Suprapubic skin (tissue), 4 donors: ENCODE data around the gene ZNF860. TPM values are rescaled to one million over a fixed set of nuclear protein-coding genes. Genes with fewer than 3 reads are reported as not detected.

ENCODE experiments used
- DNase-seq, 2 donors: peaks; one replicate each; pipeline ENCODE4 v3.0.0-alpha.2; 2019; ENCODE audit warnings: low spot score in 2 of 2
- H3K27ac ChIP-seq: fragments of 200-600 bp; sonication (generic); one replicate; pipeline ENCODE4 v1.5.1; 2019
- H3K27me3 ChIP-seq: fragments of 200-600 bp; sonication (generic); one replicate; pipeline ENCODE4 v1.5.1; 2019
- H3K36me3 ChIP-seq: fragments of 200-600 bp; sonication (generic); one replicate; pipeline ENCODE4 v1.5.1; 2019
- H3K4me1 ChIP-seq: fragments of 200-600 bp; sonication (generic); one replicate; pipeline ENCODE4 v1.5.1; 2019
- H3K4me3 ChIP-seq: fragments of 200-600 bp; sonication (generic); one replicate; pipeline ENCODE4 v1.5.1; 2019; ENCODE audit warnings: mild to moderate bottlenecking
- H3K9me3 ChIP-seq: fragments of 200-600 bp; sonication (generic); one replicate; pipeline ENCODE4 v1.5.1; 2019
- EP300 ChIP-seq: sonication (generic); formaldehyde crosslinking; IDR thresholded peaks from one replicate; pipeline ENCODE4 v1.6.1; 2017; ENCODE audit warnings: antibody characterized with exemption
- POLR2A ChIP-seq, 2 donors: fragments of 450-650 bp; IDR thresholded peaks; one replicate each; pipeline ENCODE4 v1.6.1; 2017; ENCODE audit warnings: antibody characterized with exemption in 2 of 2, mild to moderate bottlenecking in 2 of 2, moderate library complexity in 2 of 2
- POLR2AphosphoS5 ChIP-seq, 3 donors: sonication (generic); formaldehyde crosslinking; IDR thresholded peaks; one replicate each; pipeline ENCODE4 v1.6.1; 2017; ENCODE audit warnings: antibody characterized with exemption in 3 of 3
- WGBS: methylation state at CpG from one replicate; pipeline ENCODE4 v1.1.5; 2018; 5-methylcytosine and 5-hydroxymethylcytosine counted together
- total RNA-seq, 4 donors: library from RNA; depleted of rRNA; stranded (reverse); fragments of >200 nt; gene quantifications; one replicate each; pipeline ENCODE4 v1.1.0, GENCODE V29; 2016
- TF ChIP-seq, protein P1 (sequence below), 2 donors: fragments of 200-600 bp in 1 of 2; fragments of 450-650 bp in 1 of 2; sonication (generic) in 1 of 2; IDR thresholded peaks; one replicate each; pipeline ENCODE4 v1.5.1; 2016 to 2019; ENCODE audit warnings: antibody characterized with exemption in 2 of 2, mild to moderate bottlenecking in 1 of 2, moderate library complexity in 1 of 2

ZNF860 gene
- total RNA-seq, 4 donors from 2014 or later, result 1.2 to 3.4 (median 1.7) TPM

DNA sequence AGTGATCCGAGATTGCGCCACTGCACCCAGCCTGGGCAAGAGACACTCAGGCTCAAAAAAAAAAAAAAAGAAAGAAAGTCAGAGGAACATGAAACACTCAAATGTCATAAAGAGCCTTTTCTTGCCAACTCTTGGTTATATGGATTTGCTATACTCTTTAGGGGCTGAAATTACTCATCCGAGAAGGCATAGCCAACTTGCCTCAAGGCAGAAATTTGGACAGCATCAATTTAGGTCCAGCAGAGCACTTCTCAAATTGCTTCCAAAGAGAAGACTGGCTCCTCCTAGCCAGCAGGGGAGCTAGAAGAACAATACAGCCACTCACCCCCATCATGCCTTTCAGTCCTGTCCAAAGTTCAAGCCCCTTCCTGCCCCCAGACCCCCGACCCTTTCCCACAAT lies 44.3 kb upstream of the ZNF860 start:
- Histone ChIP-seq H3K27ac (no peak overlapping the region), H3K4me3 (no peak overlapping the region), H3K4me1 (peaks cover 29% of the 10 kb centered on the region), H3K27me3 (no peaks in the 10 kb centered on the region), H3K36me3 (no peaks in the 10 kb centered on the region), H3K9me3 (no peaks in the 10 kb centered on the region)
- 77% methylated on average over 4 of the region's 4 CpGs for WGBS
- TF ChIP-seq POLR2AphosphoS5 (IDR thresholded peaks at IDR 0.05) (no peak), POLR2A (IDR thresholded peaks at IDR 0.05) (no peak), EP300 (no peak)
- TF ChIP-seq, protein P1, sequence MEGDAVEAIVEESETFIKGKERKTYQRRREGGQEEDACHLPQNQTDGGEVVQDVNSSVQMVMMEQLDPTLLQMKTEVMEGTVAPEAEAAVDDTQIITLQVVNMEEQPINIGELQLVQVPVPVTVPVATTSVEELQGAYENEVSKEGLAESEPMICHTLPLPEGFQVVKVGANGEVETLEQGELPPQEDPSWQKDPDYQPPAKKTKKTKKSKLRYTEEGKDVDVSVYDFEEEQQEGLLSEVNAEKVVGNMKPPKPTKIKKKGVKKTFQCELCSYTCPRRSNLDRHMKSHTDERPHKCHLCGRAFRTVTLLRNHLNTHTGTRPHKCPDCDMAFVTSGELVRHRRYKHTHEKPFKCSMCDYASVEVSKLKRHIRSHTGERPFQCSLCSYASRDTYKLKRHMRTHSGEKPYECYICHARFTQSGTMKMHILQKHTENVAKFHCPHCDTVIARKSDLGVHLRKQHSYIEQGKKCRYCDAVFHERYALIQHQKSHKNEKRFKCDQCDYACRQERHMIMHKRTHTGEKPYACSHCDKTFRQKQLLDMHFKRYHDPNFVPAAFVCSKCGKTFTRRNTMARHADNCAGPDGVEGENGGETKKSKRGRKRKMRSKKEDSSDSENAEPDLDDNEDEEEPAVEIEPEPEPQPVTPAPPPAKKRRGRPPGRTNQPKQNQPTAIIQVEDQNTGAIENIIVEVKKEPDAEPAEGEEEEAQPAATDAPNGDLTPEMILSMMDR (IDR thresholded peaks at IDR 0.05), result no peak
- DNase-seq, result no peak

DNA sequence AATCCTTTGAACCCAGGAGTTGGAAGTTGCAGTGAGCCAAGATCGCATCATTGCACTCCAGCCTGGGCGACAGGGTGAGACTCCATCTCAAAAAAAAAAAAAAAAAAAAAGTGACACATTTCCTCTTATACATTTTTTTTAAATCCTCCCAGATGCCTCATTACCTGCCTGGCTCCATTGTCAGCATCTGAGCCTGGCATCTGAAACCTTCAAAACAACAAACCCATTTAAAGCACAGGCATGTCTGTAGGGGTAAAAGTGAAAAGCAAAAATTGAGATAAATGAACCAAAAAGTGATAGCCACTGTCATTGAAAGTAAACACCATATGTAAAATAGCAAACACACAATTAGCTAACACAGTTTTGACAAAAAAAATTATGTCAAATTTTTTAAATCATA lies 39.1 kb upstream of the ZNF860 start:
- no peaks in the 10 kb centered on the region for H3K9me3 ChIP-seq
- no peak for DNase-seq
- WGBS, result 100% methylated on average over 2 of the region's 2 CpGs
- H3K4me3 ChIP-seq, result no peak overlapping the region
- no peaks in the 10 kb centered on the region for H3K27me3 ChIP-seq
- H3K36me3 ChIP-seq, result no peaks in the 10 kb centered on the region
- peaks cover 12% of the 10 kb centered on the region for H3K4me1 ChIP-seq
- TF ChIP-seq POLR2A (IDR thresholded peaks at IDR 0.05) (no peak), POLR2AphosphoS5 (IDR thresholded peaks at IDR 0.05) (no peak)
- H3K27ac ChIP-seq, result no peak overlapping the region

DNA sequence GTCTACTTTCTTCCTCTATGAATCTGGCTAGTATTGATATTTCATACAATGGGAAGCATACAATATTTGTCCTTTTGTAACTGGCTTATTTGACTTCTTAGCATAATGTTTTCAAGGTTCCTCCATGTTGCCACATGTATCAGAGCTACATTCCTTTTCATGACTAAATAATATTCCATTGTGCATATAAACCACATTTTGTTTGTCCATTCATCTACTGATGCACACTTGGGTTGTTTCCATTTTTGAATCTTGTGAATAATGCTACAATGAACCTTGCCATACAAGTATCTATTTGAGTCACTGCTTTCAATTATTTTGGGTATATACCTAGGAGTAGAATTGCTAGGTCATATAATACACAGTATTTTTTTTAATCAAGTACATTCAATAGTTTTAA lies 38.5 kb upstream of the ZNF860 start:
- Histone ChIP-seq H3K4me3 (no peak overlapping the region), H3K27ac (no peak overlapping the region), H3K27me3 (no peaks in the 10 kb centered on the region), H3K9me3 (no peaks in the 10 kb centered on the region), H3K36me3 (no peaks in the 10 kb centered on the region), H3K4me1 (peaks cover 17% of the 10 kb centered on the region)
- TF ChIP-seq POLR2A (IDR thresholded peaks at IDR 0.05) (no peak), EP300 (no peak), POLR2AphosphoS5 (IDR thresholded peaks at IDR 0.05) (no peak)
- TF ChIP-seq, protein P1 (IDR thresholded peaks at IDR 0.05), result no peak
- DNase-seq, result no peak

DNA sequence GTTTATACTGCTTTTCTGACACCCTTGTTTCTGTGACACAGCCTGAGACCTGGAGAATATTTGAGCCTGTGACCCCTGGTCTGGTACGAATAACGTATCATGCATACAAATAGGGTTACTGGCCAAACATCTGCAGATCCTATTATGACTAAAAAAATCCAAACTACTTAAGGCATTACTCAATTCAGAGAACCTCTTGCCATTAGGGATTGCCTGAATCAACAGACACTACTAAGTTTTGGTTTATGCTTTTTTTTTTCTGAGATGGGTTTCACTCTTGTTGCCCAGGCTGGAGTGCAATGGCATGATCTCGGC lies 35.9 kb upstream of the ZNF860 start:
- no peak for DNase-seq
- Histone ChIP-seq H3K27me3 (no peaks in the 10 kb centered on the region), H3K9me3 (no peaks in the 10 kb centered on the region), H3K36me3 (no peaks in the 10 kb centered on the region), H3K4me1 (peaks cover 22% of the 10 kb centered on the region), H3K27ac (peak overlapping the region; percentile 27), H3K4me3 (no peak overlapping the region)
- TF ChIP-seq, protein P1 (IDR thresholded peaks at IDR 0.05), result no peak
- TF ChIP-seq POLR2A (IDR thresholded peaks at IDR 0.05) (no peak), EP300 (no peak), POLR2AphosphoS5 (IDR thresholded peaks at IDR 0.05) (no peak)
- 73% methylated on average over 3 of the region's 3 CpGs for WGBS

DNA sequence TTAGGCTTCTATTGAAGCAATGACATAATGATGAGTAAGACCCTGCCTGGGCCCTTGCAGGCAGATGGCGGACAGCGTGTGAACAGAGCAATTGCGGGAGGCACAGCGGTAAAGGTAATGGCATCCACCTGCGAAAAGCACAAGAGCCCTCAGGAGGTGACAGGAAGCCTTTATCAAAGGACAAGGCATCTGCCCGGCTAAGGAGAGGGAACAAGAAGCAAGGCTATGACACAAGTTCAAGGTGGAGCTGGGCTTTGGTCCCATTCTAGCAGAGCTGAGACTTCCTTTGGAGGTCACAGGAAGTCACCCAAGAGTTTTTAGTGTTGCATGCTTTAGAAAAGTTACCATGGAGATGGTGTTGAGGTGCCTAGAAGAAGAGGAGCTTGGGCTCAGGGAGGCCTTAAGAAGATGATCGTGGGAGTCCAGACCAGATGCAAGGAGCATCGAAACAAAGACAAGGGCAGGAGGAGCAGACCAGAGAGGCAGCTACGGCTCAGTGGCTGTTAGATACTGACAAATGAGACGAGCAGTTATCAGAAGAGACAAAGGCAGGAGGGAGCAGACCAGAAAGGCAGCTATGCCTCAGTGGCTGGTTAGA lies 35.0 kb upstream of the ZNF860 start:
- no peak for DNase-seq
- Histone ChIP-seq H3K9me3 (no peaks in the 10 kb centered on the region), H3K4me3 (no peak overlapping the region), H3K36me3 (no peaks in the 10 kb centered on the region), H3K27me3 (no peaks in the 10 kb centered on the region), H3K4me1 (peaks cover 17% of the 10 kb centered on the region), H3K27ac (no peak overlapping the region)
- 96% methylated on average over 10 of the region's 10 CpGs for WGBS
- TF ChIP-seq POLR2AphosphoS5 (IDR thresholded peaks at IDR 0.05) (no peak), EP300 (no peak), POLR2A (IDR thresholded peaks at IDR 0.05) (no peak)
- TF ChIP-seq, protein P1 (IDR thresholded peaks at IDR 0.05), result no peak

DNA sequence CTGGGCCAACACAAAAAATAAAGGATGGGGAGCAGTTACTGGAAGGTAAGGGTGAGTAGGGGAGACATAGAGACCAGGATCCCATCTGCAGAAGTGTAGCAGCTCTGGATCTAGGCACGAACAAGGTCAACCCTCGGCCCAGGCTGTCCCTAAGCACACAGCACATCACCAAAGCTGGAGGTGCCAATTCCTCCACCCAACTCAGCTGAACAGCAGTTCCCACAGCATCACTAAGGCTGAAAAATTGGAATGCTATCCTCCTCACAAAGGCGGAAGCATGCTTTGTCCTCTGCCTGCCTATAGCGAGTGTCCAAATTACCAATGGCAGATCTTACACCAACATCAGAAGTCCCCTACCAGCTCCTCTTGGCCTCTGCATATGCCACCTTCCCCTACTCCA lies 34.4 kb upstream of the ZNF860 start:
- 77% methylated on average over 4 of the region's 4 CpGs for WGBS
- no peak overlapping the region for H3K27ac ChIP-seq

More for the DNA sequence above, 34.4 kb upstream of the ZNF860 start:
- no peak overlapping the region for H3K4me3 ChIP-seq
- DNase-seq, result no peak
- no peaks in the 10 kb centered on the region for H3K9me3 ChIP-seq
- no peak for TF ChIP-seq EP300
- TF ChIP-seq POLR2A (IDR thresholded peaks at IDR 0.05), result no peak
- TF ChIP-seq, protein P1 (IDR thresholded peaks at IDR 0.05), result no peak
- no peak for TF ChIP-seq POLR2AphosphoS5 (IDR thresholded peaks at IDR 0.05)
- peaks cover 16% of the 10 kb centered on the region for H3K4me1 ChIP-seq
- no peaks in the 10 kb centered on the region for H3K27me3 ChIP-seq
- H3K36me3 ChIP-seq, result no peaks in the 10 kb centered on the region
